HG02885 (cell line): ENCODE measurements around the gene CEP128.

ENCODE experiments used
- ATAC-seq: cut with Tn5 transposase; IDR thresholded peaks from one replicate; pipeline ENCODE4 v1.9.1; 2021; ENCODE audit warnings: mild to moderate bottlenecking; ENCODE audit not compliant: unreplicated experiment, poor library complexity

The CEP128 gene

GRCh38 chr14:80784820-80785219 is 156.7 kb downstream of the CEP128 start:
- ATAC-seq = no peak

- no peak for ATAC-seq
Observed at GRCh38 chr14:80781972-80782367, 159.6 kb downstream of the CEP128 start.

GRCh38 chr14:80780500-80780899 is 161.0 kb downstream of the CEP128 start:
- no peak for ATAC-seq

- ATAC-seq = peak; percentile 58
Observed at GRCh38 chr14:80776657-80777056, 164.9 kb downstream of the CEP128 start.

GRCh38 chr14:80776186-80776585 is 165.4 kb downstream of the CEP128 start:
- ATAC-seq = no peak

GRCh38 chr14:80772504-80772903 is 169.0 kb downstream of the CEP128 start:
- no peak for ATAC-seq

- no peak for ATAC-seq
Observed at GRCh38 chr14:80771201-80771600, 170.3 kb downstream of the CEP128 start.

- ATAC-seq = peak; percentile 64
Observed at GRCh38 chr14:80770114-80770908, 171.2 kb downstream of the CEP128 start.

- no peak for ATAC-seq
Observed at GRCh38 chr14:80768646-80769045, 172.9 kb downstream of the CEP128 start.

- no peak for ATAC-seq
Observed at GRCh38 chr14:80764921-80765507, 176.5 kb downstream of the CEP128 start.

GRCh38 chr14:80764496-80764895 is 177.0 kb downstream of the CEP128 start:
- ATAC-seq = no peak

- ATAC-seq = no peak
Observed at GRCh38 chr14:80762641-80763228, 178.8 kb downstream of the CEP128 start.

- no peak for ATAC-seq
Observed at GRCh38 chr14:80754696-80755095, 186.8 kb downstream of the CEP128 start.

- no peak for ATAC-seq
Observed at GRCh38 chr14:80751285-80751684, 190.3 kb downstream of the CEP128 start.

GRCh38 chr14:80726211-80726610 is 215.3 kb downstream of the CEP128 start:
- no peak for ATAC-seq

GRCh38 chr14:80718940-80719339 is 222.6 kb downstream of the CEP128 start:
- no peak for ATAC-seq

- no peak for ATAC-seq
Observed at GRCh38 chr14:80714474-80714873, 227.1 kb downstream of the CEP128 start.

GRCh38 chr14:80713076-80713850 is 228.3 kb downstream of the CEP128 start:
- ATAC-seq = no peak

- no peak for ATAC-seq
Observed at GRCh38 chr14:80705241-80705980, 236.1 kb downstream of the CEP128 start.

GRCh38 chr14:80700601-80701000 is 240.9 kb downstream of the CEP128 start:
- no peak for ATAC-seq
